ENCODE measurements around the gene NSD1.
A peak's percentile ranks its signal among the peaks of the same experiment; 100 is the strongest.

NSD1 gene

GRCh38 chr5:177310332-177310731 lies 176.8 kb downstream of the NSD1 start:
- DNase-seq: no peak

- no peak for DNase-seq
Measured at GRCh38 chr5:177310757-177311391, 177.3 kb downstream of the NSD1 start.

GRCh38 chr5:177311392-177311722 lies 177.8 kb downstream of the NSD1 start:
- DNase-seq: no peak

- DNase-seq: peak; percentile 78
Measured at GRCh38 chr5:177311723-177312648, 178.4 kb downstream of the NSD1 start, which contains the start of gene MXD3. TSS of gene MXD3 (minus strand) at chr5:177311898. CDS start at chr5:177311830, 68 bp downstream.

GRCh38 chr5:177312649-177313181 lies 179.1 kb downstream of the NSD1 start:
- no peak for DNase-seq

GRCh38 chr5:177313561-177314259 lies 180.1 kb downstream of the NSD1 start:
- no peak for DNase-seq

- DNase-seq: no peak
Measured at GRCh38 chr5:177314376-177315342, 181.1 kb downstream of the NSD1 start.

GRCh38 chr5:177315411-177315810 lies 181.8 kb downstream of the NSD1 start:
- DNase-seq: no peak

GRCh38 chr5:177316005-177316404 lies 182.4 kb downstream of the NSD1 start:
- DNase-seq: no peak

- DNase-seq: no peak
Measured at GRCh38 chr5:177317959-177318377, 184.4 kb downstream of the NSD1 start.

GRCh38 chr5:177319913-177320588 lies 186.5 kb downstream of the NSD1 start:
- DNase-seq: no peak

- no peak for DNase-seq
Measured at GRCh38 chr5:177320879-177321278, 187.3 kb downstream of the NSD1 start.

- no peak for DNase-seq
Measured at GRCh38 chr5:177325868-177326381, 192.4 kb downstream of the NSD1 start.

GRCh38 chr5:177327539-177328522 lies 194.3 kb downstream of the NSD1 start:
- DNase-seq: no peak

GRCh38 chr5:177328545-177329231 lies 195.1 kb downstream of the NSD1 start:
- DNase-seq: no peak

- DNase-seq: no peak
Measured at GRCh38 chr5:177329883-177330282, 196.3 kb downstream of the NSD1 start.

GRCh38 chr5:177330991-177331842 lies 197.6 kb downstream of the NSD1 start:
- no peak for DNase-seq

Data from activated gamma-delta T cell (primary cell).